SKM-1 treated with dmso at 0.1 percent for 144 hours (cell line): ENCODE results near the gene CASK.
"Not testable (repeated sequence)": the region's sequence is repeated elsewhere in the genome, so short reads cannot be mapped to it uniquely, and the experiment has no call there.

ENCODE experiments used
- DNase-seq: peaks from one replicate; lab custom pipeline; 2025; ENCODE audit not compliant: unreplicated experiment; lab: John Stamatoyannopoulos, UW

The CASK gene

GRCh38 chrX:41703574-41704029, 219.8 kb downstream of the CASK start:
- no peak for DNase-seq

- no peak for DNase-seq
Measured at GRCh38 chrX:41695426-41695825, 227.9 kb downstream of the CASK start.

GRCh38 chrX:41693024-41693423, 230.3 kb downstream of the CASK start:
- no peak for DNase-seq

GRCh38 chrX:41692162-41692749, 231.1 kb downstream of the CASK start:
- no peak for DNase-seq

- DNase-seq = peak; percentile 1
Measured at GRCh38 chrX:41689711-41690110, 233.6 kb downstream of the CASK start.

GRCh38 chrX:41688835-41689234, 234.5 kb downstream of the CASK start, which contains the start of gene GPR34:
TSS of gene GPR34 (plus strand) at chrX:41688973. CDS start at chrX:41695634, 6,661 bp downstream.
- peak; percentile 23 for DNase-seq

- DNase-seq = peak; percentile 7
Measured at GRCh38 chrX:41688156-41688555, 235.2 kb downstream of the CASK start.

- DNase-seq = peak; percentile 24
Measured at GRCh38 chrX:41686788-41687187, 236.6 kb downstream of the CASK start.

GRCh38 chrX:41684940-41685339, 238.4 kb downstream of the CASK start:
- no peak for DNase-seq

GRCh38 chrX:41684138-41684537, 239.2 kb downstream of the CASK start:
- no peak for DNase-seq

GRCh38 chrX:41677183-41678060, 245.9 kb downstream of the CASK start:
- no peak for DNase-seq

GRCh38 chrX:41676361-41676760, 247.0 kb downstream of the CASK start:
- not testable (repeated sequence) for DNase-seq

- DNase-seq = no peak
Measured at GRCh38 chrX:41672643-41673042, 250.7 kb downstream of the CASK start.

GRCh38 chrX:41671082-41671481, 252.3 kb downstream of the CASK start:
- DNase-seq = no peak

- DNase-seq = no peak
Measured at GRCh38 chrX:41670112-41670511, 253.2 kb downstream of the CASK start.

GRCh38 chrX:41667631-41668030, 255.7 kb downstream of the CASK start:
- DNase-seq = no peak

GRCh38 chrX:41666251-41666650, 257.1 kb downstream of the CASK start:
- peak; percentile 66 for DNase-seq

- no peak for DNase-seq
Measured at GRCh38 chrX:41665686-41666085, 257.7 kb downstream of the CASK start.

GRCh38 chrX:41664908-41665307, 258.4 kb downstream of the CASK start:
- DNase-seq = no peak

- DNase-seq = no peak
Measured at GRCh38 chrX:41664375-41664901, 258.9 kb downstream of the CASK start.

- DNase-seq = no peak
Measured at GRCh38 chrX:41661366-41662095, 261.8 kb downstream of the CASK start.
